ENCODE data around the gene PPP2R2C.

DNA sequence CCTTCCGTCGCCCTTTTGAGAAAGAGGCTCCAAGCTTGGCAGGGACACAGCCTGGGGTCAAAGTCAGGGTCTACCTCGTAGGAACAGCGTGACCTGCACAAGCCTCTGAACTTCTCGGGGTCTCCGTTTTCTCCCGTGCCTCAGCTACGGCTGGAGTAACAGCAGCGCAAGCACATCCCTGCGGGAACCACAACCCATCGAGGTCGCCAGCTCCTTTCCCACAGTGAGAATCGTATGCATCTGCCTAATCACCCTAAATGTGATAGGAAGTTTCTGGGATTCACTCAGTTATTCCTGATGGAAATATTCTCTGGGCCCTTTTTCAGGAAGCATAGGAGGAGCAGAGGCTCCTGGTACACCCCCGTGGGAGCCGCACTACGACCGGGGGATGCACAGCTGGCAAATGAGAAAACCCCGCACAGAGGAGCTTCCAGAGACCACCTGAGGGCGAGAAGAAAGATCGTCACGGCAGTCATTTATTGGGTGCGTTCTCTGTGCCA, 24.7 kb downstream of the PPP2R2C start:
- TF ChIP-seq CTCF (IDR thresholded peaks at IDR 0.05): no peak
- TF ChIP-seq POLR2A (IDR thresholded peaks at IDR 0.05): no peak
- no peak for TF ChIP-seq POLR2AphosphoS5 (IDR thresholded peaks at IDR 0.05)
